ENCODE results near the gene ACTR2.
"Not testable (repeated sequence)": the region's sequence is repeated elsewhere in the genome, so short reads cannot be mapped to it uniquely, and the experiment has no call there.

ACTR2 gene

DNA sequence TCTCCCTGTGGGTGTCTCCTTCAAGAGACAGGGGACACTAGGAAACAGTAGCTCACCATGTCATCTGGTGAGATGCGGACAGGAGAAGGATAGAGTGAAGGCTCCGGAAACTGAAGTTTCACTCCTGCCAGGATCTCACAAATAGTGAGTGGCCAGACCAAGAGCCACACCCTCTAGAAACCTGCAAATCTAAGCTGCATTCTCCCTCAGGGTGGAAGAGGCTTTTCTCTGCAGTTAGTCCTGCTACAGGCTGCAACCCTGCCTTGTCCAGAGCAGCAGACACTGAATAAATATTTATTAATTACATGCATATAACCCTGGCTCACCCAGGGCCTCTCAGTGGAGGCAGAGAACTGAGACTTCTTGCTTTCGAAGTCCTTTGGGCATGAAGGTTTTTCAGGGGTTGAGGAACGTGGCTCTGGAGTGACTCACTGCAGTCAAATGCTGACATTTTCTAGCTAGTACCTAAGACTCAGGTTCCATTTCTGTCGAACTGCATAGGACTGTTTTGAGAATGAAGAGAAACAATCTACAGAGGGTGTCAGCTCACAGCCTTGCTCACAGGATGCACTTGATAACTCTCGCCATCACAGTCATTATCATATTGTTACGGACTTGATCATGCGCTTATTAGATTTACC lies 87.3 kb downstream of the ACTR2 start:
- no peak for DNase-seq

DNA sequence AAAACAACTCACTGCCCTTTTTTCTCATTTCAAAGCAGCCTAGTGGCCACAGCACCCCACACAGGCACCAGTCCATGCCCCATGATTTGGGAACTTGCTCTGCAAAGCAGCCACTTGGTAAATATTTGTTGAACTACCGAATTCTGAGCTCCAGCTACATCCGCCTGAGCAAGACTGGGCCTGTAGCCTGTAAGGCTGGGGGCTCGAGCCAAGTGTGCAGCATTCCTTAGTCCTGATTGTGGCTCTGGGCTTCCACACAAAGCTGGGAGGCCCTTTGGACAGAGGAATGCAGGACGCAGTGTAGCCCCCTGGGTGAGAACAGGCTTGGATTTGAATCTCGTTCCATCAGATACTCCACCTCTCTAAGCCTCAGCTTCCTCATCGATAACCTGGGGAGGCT lies 88.4 kb downstream of the ACTR2 start:
- no peak for DNase-seq

DNA sequence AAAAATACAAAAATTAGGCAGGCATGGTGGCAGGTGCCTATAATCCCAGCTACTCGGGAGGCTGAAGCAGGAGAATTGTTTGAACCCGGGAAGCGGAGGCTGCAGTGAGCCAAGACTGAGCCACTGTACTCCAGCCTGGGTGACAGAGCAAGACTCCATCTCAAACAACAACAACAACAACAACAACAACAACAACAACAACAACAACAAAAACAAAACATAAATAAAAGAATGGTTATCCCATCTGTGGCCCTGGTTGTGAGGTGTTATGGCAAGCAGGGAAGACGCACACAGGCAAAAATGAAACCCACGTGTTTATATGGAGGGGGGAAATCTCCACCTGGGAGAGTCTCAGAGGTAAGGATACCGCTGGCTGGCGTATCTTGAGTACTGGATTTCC lies 89.7 kb downstream of the ACTR2 start:
- DNase-seq: not testable (repeated sequence)

DNA sequence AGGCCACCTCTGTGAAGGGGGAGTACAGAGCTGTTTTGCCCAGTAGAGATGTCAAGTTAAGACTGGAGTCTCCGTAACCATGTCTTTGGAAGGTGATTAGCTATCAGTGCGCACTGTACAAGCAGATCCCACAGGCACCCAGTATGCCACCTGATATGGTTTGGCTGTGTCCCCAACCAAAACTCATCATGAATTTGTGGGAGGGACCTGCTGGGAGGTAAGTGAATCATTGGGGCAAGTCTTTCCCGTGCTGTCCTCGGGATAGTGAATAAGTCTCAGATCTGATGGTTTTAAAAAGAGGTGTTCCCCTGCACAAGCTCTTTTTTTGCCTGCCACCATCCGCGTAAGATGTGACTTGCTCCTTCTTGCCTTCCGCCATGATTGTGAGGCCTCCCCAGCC lies 90.2 kb downstream of the ACTR2 start:
- no peak for DNase-seq

DNA sequence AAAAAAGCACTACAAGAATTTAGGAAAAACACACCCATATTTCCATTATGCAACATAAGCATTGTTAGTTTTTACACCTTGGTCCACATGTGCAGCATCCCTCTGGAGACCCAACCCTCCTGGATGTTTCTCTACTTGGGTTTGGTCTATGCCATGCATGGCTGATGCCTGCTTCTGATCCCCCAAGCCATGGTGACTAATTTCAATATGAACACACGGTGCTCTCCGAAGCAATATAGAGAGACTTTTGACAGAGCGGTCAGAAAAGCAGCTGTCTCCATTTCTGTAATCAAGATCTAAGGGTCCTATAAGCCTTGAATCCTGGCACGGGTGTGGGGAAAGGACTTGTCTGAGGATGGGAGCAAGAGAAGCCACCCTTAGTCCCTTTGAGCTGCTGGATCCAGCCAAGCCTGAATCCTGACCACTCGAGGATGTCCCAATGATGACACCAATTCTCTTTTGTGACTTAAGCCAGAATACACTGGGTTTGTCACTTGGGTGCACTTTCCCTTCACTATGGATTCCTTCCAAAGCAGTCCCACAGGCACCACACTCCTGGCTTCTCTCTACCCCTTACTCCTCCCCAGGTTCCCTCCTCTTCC lies 91.5 kb downstream of the ACTR2 start:
- DNase-seq: no peak

DNA sequence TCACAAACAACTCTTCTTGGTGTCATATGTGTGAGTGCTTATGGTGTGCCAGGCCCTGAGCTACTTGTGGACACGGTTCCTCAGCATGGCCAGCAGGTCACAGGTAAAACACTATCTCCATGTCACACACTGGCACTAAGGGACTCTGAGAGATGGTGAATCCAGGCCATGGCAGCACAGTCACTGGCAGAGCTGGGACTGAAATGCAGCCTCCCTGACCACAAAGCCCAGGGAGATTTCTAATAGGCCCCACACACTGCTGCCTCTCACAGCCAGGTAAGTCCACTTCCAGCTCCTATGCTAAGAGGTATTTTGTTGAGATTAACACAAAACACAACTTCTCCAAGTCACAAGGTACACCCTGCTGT lies 92.0 kb downstream of the ACTR2 start:
- no peak for DNase-seq

DNA sequence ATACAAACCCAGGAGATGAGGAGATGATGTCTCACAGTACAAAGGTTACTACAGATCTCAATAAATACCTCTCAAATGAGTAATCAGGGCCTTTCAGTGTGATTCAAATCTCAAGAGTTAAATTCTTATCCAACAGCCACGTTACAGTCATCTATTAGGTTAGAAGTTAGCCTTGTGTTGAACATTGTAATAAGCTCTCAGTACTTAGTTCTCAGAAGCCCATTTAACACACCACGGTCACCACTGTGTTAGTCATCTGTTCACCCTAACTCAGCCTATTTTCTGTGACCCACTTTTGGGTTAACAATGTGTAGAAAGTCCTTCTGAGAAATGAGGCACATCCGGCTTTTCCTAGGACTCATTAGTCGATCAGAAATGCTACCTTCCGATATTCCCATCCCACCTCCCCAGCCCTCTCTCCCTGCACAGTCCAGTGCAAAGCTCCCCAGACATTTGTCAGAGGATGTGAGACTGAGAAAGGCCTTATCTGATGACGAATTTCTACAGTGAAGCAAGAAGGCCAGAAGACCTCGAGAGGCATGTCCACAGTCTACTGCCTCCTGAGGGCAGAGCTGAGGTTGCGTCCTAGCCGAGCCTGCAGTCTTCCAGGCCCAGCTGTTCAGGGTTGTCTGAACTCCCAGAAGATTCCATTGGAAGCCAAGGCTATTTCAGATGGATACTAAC lies 92.6 kb downstream of the ACTR2 start:
- peak; percentile 24 for DNase-seq

Data from hematopoietic multipotent progenitor cell treated with erythropoietin and hydrocortisone succinate and interleukin-3 and kit ligand, for 6 days (in vitro differentiated cells).